HG03025 (cell line): Measurements from ENCODE around the gene RGS19.

Experiments used
- ATAC-seq: cut with Tn5 transposase; IDR thresholded peaks from one replicate; pipeline ENCODE4 v1.9.1; 2021; ENCODE audit warnings: mild to moderate bottlenecking, moderate library complexity; ENCODE audit not compliant: unreplicated experiment, low FRiP score

The RGS19 gene

DNA sequence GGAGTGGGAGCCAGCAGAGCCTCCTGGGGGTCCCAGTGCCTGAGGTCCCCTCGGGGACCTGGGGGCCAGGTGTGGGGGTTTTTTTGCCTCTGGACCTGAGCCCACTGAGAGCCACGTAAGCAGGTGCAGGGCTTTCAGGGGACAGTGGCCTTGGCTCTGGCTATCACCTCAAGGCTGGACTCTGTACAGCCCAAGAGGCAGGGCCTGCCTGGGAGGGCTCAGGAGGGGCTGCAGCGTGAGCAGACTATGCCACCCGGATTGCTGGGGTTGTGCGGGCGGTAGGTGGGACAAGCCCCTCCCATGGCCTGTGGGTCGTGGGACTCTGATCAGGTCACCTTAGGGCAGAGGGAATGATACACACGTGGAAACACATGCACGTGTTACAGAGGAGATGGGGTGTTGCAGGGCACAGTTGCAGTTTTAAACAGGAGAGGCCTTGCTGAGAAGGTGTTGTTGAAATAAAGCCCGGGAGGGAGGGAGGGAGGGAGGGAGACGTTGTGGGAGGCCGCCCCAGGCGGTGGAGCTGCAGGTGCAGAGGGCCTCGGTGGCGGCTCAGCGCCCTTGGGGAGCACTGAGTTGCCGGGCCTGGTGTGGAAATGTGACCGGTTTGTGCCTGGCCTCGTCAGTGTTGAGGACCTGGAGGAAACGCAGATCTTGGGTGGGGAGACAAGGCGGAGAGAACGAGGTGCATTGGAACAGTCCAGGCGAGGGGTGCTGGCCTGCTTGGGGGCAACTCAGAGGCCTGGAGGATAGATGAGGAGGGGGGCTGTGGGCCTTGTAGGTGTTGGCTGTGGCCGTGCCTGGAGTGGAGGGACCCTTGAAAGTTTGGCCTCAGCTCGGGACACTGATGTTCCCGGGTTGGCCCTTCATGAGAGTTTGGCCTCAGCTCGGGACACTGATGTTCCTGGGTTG is 14.0 kb downstream of the RGS19 start:
- ATAC-seq: no peak

DNA sequence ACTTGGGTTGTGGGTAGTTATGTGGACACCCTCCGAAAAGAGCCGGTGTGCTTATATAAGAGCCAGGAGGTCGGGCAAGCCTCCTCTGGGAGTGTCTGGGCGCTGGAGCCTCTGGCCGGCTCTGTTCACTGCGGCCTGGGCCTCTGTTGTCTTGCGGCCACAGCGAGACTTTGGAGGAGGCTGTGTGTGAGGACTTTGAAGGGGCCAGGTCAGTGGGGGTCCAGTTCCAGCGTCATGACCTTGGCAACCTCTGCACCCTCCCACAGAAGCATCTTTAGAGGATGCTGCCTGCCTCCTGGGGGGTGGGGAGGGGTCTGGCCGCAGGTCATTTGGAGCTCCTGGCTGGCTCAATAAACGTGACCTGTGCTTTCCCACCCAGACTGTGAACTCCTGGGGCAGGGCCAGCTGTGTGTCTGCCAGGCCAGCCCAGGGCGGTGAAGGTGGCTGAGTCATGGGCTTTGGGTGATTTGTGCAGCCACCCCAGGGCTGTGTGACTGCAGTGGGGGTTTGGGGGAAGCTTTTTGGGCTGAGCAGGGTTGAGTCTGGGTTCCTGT is 15.1 kb downstream of the RGS19 start:
- no peak for ATAC-seq

DNA sequence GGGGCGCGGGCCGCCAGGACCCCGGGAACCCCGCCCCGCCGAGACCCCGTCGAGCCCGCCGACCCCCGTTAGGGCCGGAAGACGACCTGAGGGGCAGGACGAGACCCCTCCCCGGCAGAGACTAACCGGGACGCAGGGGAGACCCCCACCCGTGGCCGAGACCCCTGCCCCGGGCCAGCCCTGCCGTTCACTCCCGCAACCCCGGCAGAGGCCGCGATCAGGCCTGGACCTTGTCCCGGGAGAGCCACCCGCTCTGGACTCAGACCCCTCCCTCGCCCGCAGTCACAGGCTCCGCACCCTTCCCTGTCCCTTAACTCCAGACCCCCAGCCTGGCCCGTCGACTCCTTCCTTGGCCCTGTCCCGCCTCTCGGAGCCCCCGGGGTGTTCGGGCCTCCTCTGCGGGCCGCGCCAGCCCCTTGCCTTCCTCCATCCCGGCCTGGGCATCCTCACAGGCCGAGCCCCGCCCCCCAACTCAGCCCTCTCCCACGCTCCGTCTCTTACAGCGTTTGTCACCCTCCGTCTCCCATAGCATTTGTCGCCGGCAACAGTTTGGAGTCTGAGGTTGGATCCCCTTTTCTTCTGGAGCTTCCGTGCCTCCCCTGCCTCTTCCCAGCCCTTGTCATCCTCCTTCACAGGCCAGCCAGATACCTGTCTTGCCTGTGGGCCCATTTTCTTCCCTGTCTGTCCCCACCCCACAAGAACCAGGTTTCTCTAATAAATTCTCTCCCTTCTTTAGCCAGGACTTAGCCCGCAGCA is 15.8 kb downstream of the RGS19 start:
- ATAC-seq: no peak

DNA sequence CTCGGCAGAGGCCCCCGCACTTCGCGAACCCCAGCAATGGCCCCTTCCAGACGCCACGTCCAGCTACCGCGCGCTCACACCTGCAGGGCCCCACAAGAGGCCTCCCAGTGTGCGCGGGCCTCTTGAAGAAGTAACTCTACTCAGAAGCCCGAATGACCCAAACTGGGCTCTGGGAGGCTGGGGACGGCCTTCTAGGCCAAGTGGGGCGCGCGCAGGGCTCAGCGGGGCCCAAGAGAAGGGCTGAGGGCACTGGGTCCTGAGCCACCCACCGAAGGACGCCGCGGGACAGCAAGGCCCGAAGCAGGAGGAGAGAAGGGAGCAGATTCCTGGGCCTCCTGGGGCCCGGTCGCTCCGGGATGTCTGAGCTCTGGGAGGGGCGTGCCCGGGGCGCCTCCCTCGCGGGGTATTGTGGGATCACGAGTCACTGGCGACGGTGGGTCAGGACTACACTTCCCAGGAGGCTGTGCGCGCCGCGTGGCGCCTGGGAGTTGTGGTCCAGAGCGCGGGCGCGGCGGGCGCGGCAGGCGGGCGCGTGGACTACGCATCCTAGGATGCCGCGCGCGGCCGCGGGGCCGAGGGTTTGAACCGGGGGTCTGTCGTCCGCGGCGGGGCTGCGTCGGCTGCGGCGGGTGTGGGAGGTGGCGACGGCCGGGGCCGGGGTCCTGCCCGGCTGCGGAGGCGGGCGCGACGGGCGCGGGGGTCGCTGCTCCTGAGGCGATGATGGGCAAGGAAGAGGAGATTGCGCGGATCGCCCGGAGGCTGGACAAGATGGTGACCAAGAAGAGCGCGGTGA is 16.5 kb downstream of the RGS19 start, which contains the start of gene TCEA2:
TCEA2 (plus strand) TSS at position 603 of the 793 bp plus-strand sequence; CDS start at position 718, 115 bp downstream.
- ATAC-seq: peak; percentile 68

DNA sequence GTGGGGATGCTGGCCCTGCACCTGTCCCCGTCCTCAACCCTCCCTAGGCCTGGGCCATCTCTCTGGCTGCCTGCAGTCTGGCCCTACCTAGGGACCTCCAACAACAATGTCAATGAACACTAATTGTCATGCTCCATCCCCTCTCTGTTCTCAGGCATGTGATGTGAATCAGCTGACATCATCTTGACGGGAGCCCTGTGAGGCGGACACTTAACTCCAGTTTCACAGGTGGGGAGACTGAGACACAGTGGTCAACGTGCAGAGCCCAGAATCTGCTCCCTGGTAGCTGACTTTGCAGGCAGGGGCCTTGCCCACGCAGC is 17.1 kb downstream of the RGS19 start:
- ATAC-seq: no peak

DNA sequence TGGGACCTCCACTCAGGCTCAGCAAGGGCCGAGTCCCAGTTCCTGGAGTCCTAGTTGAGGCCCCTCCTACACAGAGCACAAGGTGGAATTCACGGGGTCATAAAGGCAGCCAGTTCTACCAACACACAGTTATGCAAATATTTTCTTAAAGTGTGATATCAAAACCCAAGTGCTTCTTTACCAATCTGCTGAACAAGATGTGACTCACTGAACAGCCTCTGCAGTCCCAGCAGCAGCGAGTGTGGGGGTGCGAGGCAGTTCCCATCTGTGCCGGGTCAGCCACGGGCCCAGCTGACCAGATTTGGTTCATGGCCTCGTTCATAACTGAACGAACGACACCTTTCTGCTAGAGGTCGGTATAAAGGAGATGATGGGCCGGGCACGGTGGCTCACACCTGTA is 20.8 kb downstream of the RGS19 start:
- no peak for ATAC-seq

DNA sequence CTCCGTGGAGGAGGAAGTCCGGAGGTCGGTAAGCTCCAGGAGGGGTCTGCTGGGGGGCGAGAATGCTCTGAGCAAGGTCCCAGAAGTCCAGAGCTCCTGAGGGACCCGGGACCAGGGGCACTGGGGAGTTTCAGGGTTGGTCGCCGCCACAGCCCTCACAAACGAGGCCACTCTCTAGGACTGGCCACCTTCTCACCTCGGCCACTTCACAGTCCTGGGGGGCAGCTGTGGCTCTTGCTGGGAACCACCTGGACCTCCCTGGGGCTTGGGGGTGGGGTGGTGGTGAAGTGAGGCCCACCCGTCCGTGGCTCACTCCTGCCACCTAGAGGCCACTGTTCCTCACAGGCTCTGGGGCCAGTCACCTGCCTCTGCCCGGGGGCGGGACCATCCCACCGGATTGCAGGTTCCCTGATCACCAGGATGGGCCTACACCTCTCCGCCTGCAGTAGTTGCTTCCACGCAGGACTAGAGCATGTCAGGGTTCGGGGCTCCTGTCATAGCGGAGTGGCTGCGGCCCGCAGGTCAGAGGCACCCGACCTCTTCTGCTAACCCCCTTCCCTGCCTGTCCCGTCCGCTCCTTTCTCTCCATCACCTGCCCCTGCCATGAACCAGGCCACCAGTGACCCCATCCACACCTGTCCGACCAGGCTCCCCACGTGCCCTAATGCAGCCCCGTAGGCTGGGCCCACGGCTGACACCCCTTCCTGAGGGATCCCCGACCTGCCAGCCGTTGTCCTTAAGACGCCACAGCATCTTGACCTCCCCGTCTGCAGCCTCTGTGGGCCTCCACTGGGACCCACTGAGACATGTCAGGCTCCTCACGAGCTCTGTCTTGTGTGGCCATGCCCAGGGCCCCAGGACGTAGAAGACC is 21.5 kb downstream of the RGS19 start:
- no peak for ATAC-seq

DNA sequence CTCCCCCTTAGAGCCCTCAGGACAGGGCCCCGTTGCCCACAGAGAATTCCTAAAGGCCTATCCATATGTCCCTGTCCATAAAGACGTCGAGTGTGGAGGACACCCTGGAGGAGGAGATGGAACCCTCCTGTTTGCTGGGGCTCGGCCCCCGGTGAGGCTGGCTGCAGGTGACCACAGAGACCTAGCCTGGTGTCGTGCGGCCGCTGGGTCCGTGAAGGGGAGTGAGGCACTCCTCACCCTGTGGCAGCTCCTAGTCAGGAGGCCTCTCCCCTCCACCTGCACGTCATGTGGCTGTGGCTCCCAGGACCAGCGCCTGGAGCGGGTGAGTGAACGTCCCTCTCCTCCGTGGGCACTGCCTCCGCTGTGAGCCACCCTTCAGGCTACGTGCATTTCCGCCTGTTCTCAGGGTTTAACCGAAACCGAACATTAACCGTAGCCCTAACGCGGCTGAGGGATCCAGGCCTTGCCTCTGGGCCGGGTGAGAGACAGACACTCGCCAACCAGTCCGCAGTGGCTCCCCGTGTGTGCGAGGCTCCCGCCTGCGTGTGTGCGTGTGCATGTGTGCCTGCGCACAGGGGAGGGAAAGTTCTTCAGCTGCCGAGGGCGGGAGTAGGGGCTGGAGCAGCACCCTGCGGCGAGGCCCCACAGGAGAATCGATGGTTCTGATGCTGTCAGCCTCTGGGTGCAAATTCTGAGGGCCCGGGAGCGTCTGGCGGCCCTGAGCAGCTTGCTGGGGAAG is 22.3 kb downstream of the RGS19 start:
- no peak for ATAC-seq

DNA sequence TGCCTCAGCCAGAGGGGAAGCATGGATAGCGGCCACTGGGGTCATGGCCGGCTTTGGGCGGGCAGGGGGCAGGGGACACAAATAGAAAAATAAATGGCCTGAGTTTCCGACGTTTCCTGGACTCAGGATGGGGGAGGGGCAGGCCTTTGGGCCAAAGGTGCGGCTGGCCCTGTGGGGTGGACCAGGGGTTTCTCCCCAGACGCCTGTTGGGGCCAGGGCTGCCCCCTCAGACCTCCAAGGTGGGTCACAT is 22.8 kb downstream of the RGS19 start:
- no peak for ATAC-seq

DNA sequence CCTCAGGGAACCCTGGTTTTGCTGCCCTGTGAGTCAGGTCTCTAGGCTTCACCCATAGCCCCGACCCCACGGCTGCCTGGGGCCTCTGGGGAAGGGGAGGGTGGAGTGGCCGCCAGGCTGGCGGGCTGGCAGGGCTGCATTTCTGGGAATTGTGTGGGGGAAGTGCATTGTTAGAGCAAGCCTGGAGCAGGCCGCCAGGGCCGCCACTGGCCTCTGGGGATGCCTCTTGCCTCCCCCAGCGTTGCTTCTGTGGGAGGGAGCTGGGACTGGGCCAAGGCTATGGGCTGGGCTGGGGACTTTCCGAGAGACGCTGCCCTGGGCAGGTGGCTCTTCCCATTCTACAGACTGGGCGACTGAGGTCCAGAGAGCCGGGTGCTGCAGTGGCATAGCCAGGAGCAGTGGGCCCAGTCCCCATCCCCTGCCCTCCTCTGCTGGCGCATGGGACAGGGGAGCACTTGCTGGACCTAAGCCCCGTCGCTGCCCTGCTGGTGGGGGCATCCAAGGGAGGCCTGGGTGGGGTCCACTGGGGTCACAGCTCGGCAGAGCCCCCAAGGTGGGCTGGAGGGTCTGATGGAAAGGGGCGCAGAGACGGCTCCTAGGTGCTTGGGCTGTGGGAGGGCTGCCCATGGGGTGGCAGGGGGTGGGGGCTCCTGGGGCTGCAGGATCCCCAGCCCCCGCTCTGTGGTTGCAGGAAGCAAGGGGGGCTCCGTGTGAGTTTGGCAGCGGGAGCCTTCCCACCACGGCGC is 23.3 kb downstream of the RGS19 start:
- ATAC-seq: no peak

DNA sequence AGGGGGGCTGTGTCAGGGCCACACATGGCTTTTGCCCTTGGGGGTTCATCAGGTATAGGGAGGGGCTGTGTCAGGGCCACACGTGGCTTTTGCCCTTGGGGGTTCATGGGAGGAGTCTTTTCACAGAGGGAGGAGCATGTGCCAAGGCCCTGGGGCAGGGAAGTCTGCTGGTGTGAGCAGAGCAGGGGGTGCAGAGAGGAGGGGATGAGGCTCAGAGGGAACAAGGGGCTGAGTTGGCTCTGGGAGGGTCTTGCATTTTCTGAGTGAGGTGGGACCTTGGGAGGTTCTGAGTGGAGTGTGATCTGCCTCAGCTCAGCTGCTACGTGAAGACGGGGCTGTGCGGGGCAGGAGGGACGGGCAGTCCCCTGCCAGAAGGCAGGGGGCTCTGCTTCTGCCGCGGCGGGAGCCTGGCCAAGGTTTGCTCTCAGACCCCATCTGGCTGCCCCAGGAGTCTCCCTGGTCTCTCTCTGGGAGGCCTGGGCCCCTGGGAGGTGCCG is 23.9 kb downstream of the RGS19 start:
- no peak for ATAC-seq

DNA sequence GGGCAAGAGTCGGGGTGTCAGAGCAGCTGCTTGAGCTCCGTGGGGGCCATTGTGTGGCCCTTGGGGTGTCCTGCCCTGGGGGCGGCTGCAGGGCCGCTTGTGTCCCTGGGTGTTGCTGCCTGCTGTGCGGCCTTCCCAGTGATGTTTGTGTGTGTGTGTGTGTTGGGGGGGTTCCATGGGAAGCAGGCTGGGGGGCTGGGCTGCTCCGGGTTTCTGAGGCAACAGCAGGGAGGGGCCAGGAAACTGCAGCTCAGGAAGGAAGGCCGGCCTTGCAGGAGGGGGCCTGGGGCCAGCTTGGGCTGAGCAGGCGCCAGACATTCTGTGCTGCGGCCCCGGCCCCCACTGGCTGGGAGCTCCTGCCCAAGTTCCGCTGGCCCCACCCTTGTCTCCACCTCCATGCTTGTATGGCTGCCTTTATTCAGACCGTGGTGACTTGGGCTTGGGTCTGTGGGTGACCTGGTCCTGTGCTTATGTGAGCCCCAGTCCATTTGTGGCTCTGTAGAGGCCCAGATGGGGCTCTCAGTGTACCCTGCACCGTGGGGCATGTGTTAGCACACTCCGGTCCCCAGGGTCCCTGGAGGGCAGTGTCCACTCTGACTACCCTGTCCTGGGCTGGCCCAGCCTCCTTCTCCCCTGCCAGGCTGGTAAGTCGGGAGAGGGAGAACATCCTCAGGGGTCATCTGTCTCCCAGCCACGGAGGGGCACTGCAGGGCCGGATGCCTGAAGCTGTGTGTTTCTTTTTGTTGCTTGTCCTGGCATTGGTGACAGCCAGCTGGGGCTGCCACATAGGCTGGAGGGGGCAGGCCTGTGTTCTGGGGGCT is 25.3 kb downstream of the RGS19 start:
- no peak for ATAC-seq

DNA sequence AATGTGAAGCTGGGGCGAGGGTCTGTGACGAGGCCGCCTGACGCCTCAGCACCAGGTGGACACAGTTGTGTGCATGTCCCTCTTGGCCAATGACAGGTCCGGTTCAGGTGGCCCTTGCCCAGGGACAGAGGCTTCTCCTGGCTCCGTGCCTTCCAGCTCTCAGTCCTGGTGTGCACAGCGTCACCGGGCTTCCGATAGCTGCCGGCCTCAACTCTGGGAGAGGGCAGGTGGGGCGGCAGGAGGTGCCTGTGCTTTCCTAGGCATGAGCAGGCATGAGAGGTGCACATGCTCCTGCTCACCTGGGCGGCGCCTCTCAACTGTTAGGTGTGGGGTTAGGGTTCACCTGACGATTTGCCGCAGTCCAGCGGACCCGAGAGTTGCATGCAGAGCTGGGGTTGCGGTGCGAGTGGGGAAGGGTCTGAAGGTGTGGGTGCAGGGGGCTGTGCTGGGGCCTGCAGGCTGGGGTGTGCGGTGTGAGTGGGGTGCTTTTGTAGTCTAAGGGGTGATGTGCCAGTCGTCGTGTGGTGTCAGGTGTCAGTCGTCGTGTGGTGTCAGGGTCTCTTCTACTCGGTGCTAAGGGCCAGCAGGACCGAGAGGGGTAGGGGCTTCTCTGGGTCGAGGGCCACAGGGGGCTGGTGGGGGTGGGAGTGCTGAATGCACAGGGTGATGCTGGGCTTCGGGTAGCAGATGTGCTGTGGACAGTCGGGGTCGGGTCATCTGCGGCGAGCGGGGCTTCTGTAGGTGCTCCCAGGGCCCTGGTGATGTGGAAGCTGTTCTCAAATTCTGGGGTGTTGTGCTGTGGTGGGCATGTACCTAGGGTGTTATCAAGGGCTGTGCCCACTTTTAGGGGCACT is 26.1 kb downstream of the RGS19 start:
- ATAC-seq: no peak

DNA sequence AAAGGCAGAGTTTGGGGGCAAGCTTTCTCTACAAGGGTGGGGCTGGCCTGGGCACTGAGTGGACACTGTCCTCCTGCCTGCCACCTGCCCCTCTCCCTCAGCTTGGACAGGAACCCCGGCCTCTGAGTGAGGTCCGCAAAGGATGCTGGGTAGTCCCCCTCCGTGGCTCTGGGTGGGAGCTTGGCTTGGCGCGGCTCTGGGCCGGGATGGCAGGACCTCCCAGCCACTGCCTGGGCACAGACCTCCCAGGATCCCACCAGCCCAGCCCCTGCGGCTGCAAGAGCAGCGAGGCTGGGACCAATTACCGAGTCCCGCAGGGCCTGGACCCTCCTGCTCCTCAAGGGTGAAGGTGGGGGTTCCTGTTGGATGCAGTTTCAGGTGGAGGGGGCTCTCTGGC is 27.0 kb downstream of the RGS19 start:
- no peak for ATAC-seq

DNA sequence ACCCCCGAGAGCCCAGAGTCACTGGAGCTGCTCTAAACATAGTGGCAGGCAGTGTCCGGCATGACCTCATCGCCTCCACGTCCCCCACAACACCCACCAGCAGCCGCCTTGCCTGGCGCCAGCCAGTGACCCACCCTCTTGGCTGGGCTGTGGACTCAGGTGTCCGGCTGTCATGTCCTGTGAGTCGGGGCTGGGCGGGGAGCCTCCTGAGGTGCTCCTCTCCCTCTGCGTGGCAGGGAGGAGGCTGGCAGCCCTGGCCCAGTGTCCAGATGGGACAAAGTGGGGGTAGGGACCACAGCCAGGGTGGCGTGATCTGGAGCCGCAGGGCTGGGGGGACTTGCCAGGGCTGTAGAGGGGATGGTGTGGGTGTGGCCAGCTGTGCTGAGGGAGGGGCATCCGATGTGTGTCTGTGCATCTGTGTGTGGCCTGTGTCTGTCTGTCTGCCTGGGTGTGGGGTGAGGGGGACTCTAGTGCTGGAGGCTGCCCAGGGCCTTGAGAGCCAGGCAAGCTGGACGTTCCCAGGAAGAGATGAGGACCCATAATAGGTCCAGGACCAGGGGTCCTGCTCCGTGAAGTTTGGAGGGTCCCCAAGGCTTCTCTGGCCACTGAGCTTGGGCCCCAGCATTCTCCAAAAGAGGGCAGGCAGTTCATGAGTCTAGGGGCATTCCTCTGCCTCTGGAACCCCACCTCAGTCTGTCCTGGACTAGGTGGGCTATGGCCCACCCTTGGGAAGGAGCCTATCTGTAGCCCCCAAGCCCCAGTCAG is 27.6 kb downstream of the RGS19 start:
- ATAC-seq: no peak

DNA sequence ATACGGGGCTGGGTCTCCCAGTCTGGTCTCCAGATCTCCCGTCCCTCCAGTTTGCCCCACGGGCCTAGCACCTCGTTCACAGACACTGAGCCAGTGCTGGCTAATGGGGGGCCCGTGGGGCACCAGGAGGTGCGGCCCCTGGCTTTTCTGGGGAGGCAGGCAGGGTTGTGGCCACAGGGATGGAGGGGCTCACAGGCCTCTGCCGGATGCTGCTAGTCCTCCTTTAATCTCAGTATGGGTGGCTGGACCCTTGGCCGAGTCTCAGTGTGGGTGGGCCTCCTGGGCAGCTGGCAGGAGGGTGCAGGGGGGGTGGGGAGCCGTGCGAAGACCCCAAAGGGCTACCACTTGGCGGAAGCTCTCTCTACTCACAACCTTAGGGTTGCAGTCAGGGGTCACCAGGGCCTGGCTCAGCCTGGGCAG is 28.3 kb downstream of the RGS19 start:
- no peak for ATAC-seq
